K562 (cell line): ENCODE measurements around the gene TUBB2A. TPM values are rescaled to one million over a fixed set of nuclear protein-coding genes. Genes with fewer than 3 reads are reported as not detected.
A peak's percentile ranks its signal among the peaks of the same experiment; 100 is the strongest.

ENCODE experiments used
- CC2D1A ChIP-seq: fragments of 450-650 bp; IDR thresholded peaks from 2 replicates; pipeline ENCODE4 v1.6.1; 2017; ENCODE audit warnings: mild to moderate bottlenecking
- EZH2 ChIP-seq: IDR thresholded peaks from 2 replicates; pipeline ENCODE4 v1.6.1; 2012; ENCODE audit warnings: low read depth, mild to moderate bottlenecking, inconsistent platforms, low read length, borderline replicate concordance
- FOXJ3 ChIP-seq: sonication (generic); formaldehyde crosslinking; IDR thresholded peaks from 2 replicates; pipeline ENCODE4 v1.4.0; 2020; ENCODE audit warnings: mild to moderate bottlenecking, missing genetic modification reagents
- FOXP4 ChIP-seq: sonication (generic); formaldehyde crosslinking; IDR thresholded peaks from 2 replicates; pipeline ENCODE4 v1.8.0; 2022; ENCODE audit warnings: mild to moderate bottlenecking, missing genetic modification reagents, borderline replicate concordance
- GABPA ChIP-seq: fragments of 200-800 bp; sonication (Bioruptor generic); conservative IDR thresholded peaks from 2 replicates; pipeline ENCODE4 v1.6.1; 2016; ENCODE audit warnings: low read depth, missing genetic modification characterization, missing compliant biosample characterization
- GTF2A2 ChIP-seq: IDR thresholded peaks from 2 replicates; pipeline ENCODE4 v1.6.1; 2016; ENCODE audit warnings: mild to moderate bottlenecking, missing genetic modification characterization, missing compliant biosample characterization
- HINFP ChIP-seq: fragments of 450-650 bp; conservative IDR thresholded peaks from 2 replicates; pipeline ENCODE4 v1.6.1; 2016; ENCODE audit warnings: missing genetic modification characterization, low read depth, mild to moderate bottlenecking, control low read depth, missing compliant biosample characterization
- HMGXB4 ChIP-seq: sonication (generic); formaldehyde crosslinking; IDR thresholded peaks from 2 replicates; pipeline ENCODE4 v1.8.1; 2023; ENCODE audit warnings: mild to moderate bottlenecking, missing genetic modification reagents
- KLF13 ChIP-seq: fragments of 450-650 bp; IDR thresholded peaks from 2 replicates; pipeline ENCODE4 v1.6.1; 2016; ENCODE audit warnings: missing genetic modification characterization, low read depth, mild to moderate bottlenecking, missing compliant biosample characterization, moderate library complexity, borderline replicate concordance
- KLF6 ChIP-seq: fragments of 250-450 bp; sonication (Bioruptor Pico); IDR thresholded peaks from 2 replicates; pipeline ENCODE4 v1.4.0; 2020; ENCODE audit warnings: mild to moderate bottlenecking, moderate library complexity, borderline replicate concordance
- NR0B1 ChIP-seq: fragments of 450-650 bp; IDR thresholded peaks from one replicate; pipeline ENCODE4 v1.6.1; 2018; ENCODE audit warnings: mild to moderate bottlenecking, moderate library complexity; ENCODE audit not compliant: partially characterized antibody
- SMAD2 ChIP-seq: fragments of 150-350 bp; IDR thresholded peaks from 2 replicates; pipeline ENCODE4 v1.6.1; 2014; ENCODE audit warnings: low read depth, mild to moderate bottlenecking, low read length
- SP1 ChIP-seq: sonication (generic); formaldehyde crosslinking; IDR thresholded peaks from 2 replicates; pipeline ENCODE4 v1.8.1; 2022; ENCODE audit warnings: mild to moderate bottlenecking, missing genetic modification reagents
- ZBTB34 ChIP-seq: fragments of 250-450 bp; sonication (Bioruptor Pico); IDR thresholded peaks from 2 replicates; pipeline ENCODE4 v1.8.0; 2021; ENCODE audit warnings: mild to moderate bottlenecking, moderate library complexity
- ZNF398 ChIP-seq: fragments of 250-450 bp; sonication (Bioruptor Pico); IDR thresholded peaks from 2 replicates; pipeline ENCODE4 v1.8.0; 2021; ENCODE audit warnings: moderate library complexity, mild to moderate bottlenecking, inconsistent platforms
- ZNF785 ChIP-seq: fragments of 250-450 bp; sonication (Bioruptor Pico); IDR thresholded peaks from 2 replicates; pipeline ENCODE4 v1.4.0; 2020; ENCODE audit warnings: mild to moderate bottlenecking
- polyA plus RNA-seq, 8 experiments: library from polyadenylated mRNA; depleted of rRNA in 4 of 8; stranded (reverse) in 5 of 8; unstranded in 3 of 8; fragments of >200 nt; fragmentation: Nextera tagmentation in 2 of 8; fragmentation: Illumina TruSeq in 1 of 8; extraction: Ambion mirVana in 2 of 8; extraction: Trizol in 1 of 8; gene quantifications; 2 replicates each; pipeline versions ENCODE4 v1.2.1 to v1.2.3, GENCODE V29; 2011 to 2014; ENCODE audit warnings: inconsistent platforms in 1 of 8, missing spikeins in 1 of 8
- total RNA-seq, 7 experiments: library from RNA; depleted of rRNA in 6 of 7; stranded (reverse); fragments of >200 nt in 6 of 7; fragmentation: Illumina TruSeq in 2 of 7; extraction: Trizol in 2 of 7; gene quantifications; 2 replicates each; pipeline versions ENCODE4 v1.2.1 to v1.2.3, GENCODE V29; 2011 to 2021; ENCODE audit warnings: low replicate concordance in 1 of 7

The TUBB2A gene
- total and polyA plus RNA-seq, 9 of the 15 experiments (the other 6 are each of a cell fraction or from before 2014, with no cell fraction given), result 3.6 to 92.1 (median 45.6) TPM

- TF ChIP-seq HMGXB4, result no peak; the same call in 1 of the 2 replicates
- TF ChIP-seq ZNF785 (CRISPR knock-in tag), result no peak
- no peak for TF ChIP-seq SMAD2
- TF ChIP-seq EZH2, result no peak
- peak; percentile 48; the same call in 1 of the 2 replicates for TF ChIP-seq KLF13 (tag)
- no peak for TF ChIP-seq ZNF398
- TF ChIP-seq FOXP4 (CRISPR knock-in tag), result no peak
- no peak for TF ChIP-seq SP1 (CRISPR knock-in tag)
- no peak for TF ChIP-seq GTF2A2 (tag)
- TF ChIP-seq GABPA (tag), result peak; percentile 16; the same call in 1 of the 2 replicates
- no peak for TF ChIP-seq CC2D1A
- peak; percentile 87; the same call in 1 of the 2 replicates for TF ChIP-seq KLF6 (CRISPR knock-in tag)
- no peak for TF ChIP-seq HINFP (tag)
- TF ChIP-seq ZBTB34 (CRISPR knock-in tag), result peak; percentile 24; the same call in 1 of the 2 replicates
- no peak for TF ChIP-seq NR0B1
- no peak for TF ChIP-seq FOXJ3
Measured at GRCh38 chr6:3162565-3163247, 5.4 kb upstream of the TUBB2A start (continued).
